ENCODE data around the gene AP1S2. TPM values are rescaled to one million over a fixed set of nuclear protein-coding genes. Genes with fewer than 3 reads are reported as not detected.

The AP1S2 gene
- total RNA-seq, 3 donors from 2014 or later, result 10.9 to 45.2 (median 16.0) TPM

DNA sequence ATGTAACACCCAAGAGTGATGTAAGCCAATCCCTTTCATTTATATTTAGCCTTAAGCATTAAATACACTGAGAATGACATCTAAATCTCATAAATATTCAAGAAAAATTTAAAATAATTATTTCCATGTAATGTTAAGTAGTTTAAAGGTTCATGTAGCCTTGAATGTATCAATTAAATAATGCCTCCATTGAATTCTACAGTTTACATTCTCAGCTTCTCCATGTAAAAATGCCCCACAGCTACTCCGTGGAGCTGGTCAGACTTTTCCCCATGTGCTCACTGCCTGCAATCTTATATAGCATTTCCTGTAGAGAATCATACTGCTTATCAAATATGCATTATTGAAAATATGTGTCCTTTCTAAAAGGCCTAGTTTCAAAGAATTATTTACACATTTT is 25.4 kb downstream of the AP1S2 start:
- no peaks in the 10 kb centered on the region for H3K9me3 ChIP-seq
- TF ChIP-seq, protein P1, sequence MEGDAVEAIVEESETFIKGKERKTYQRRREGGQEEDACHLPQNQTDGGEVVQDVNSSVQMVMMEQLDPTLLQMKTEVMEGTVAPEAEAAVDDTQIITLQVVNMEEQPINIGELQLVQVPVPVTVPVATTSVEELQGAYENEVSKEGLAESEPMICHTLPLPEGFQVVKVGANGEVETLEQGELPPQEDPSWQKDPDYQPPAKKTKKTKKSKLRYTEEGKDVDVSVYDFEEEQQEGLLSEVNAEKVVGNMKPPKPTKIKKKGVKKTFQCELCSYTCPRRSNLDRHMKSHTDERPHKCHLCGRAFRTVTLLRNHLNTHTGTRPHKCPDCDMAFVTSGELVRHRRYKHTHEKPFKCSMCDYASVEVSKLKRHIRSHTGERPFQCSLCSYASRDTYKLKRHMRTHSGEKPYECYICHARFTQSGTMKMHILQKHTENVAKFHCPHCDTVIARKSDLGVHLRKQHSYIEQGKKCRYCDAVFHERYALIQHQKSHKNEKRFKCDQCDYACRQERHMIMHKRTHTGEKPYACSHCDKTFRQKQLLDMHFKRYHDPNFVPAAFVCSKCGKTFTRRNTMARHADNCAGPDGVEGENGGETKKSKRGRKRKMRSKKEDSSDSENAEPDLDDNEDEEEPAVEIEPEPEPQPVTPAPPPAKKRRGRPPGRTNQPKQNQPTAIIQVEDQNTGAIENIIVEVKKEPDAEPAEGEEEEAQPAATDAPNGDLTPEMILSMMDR (IDR thresholded peaks at IDR 0.05), result no peak
- H3K4me1 ChIP-seq (ENCODE audit: low read depth), result no peaks in the 10 kb centered on the region
- no peaks in the 10 kb centered on the region for H3K36me3 ChIP-seq (ENCODE audit: low read depth)
- no peak for ATAC-seq
- intact Hi-C loops (cut with DNase I, micrococcal nuclease), result no loop called here
- H3K4me3 ChIP-seq, result no peak overlapping the region
- no peak for DNase-seq

DNA sequence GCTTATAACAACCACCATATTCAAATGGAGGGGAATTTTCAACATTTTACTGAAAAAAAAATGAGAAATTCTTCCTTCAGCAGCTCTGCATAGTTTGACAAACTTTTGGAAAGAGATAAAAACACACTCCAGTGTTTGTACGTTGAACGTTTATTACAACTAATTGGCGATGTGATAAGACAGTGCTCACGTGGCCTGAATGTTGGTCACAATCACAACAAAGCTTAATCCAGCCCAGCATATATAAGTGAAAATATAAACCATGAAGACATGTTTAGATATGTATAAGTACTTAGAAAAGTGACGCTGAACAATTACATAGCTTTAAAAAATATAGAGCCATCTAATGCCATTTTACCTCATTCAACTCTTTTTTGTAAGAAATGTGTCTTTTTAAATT is 28.7 kb downstream of the AP1S2 start:
- DNase-seq (no peak), ATAC-seq (no peak)
- intact Hi-C loops (cut with DNase I, micrococcal nuclease), result no loop called here
- H3K36me3 ChIP-seq (ENCODE audit: low read depth), result no peaks in the 10 kb centered on the region
- H3K9me3 ChIP-seq, result no peaks in the 10 kb centered on the region
- TF ChIP-seq, protein P1 (IDR thresholded peaks at IDR 0.05), result no peak
- no peak overlapping the region for H3K4me3 ChIP-seq
- no peaks in the 10 kb centered on the region for H3K4me1 ChIP-seq (ENCODE audit: low read depth)

DNA sequence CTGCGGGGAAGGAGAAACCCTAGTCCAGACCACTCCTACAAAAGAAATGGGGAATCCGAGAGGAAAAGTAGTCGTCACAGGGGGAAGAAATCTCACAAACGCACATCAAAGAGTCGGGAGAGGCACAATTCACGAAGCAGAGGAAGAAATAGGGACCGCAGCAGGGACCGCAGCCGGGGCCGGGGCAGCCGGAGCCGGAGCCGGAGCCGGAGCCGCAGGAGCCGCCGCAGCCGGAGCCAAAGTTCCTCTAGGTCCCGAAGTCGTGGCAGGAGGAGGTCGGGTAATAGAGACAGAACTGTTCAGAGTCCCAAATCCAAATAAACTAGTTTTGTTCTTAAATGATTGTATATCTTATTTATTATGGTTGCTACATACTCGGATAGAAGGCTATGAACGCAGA is 31.7 kb downstream of the AP1S2 start:
- TF ChIP-seq, protein P1 (IDR thresholded peaks at IDR 0.05), result no peak
- no peaks in the 10 kb centered on the region for H3K4me1 ChIP-seq (ENCODE audit: low read depth)
- intact Hi-C loops (cut with DNase I, micrococcal nuclease), result no loop called here
- H3K4me3 ChIP-seq, result no peak overlapping the region
- no peaks in the 10 kb centered on the region for H3K9me3 ChIP-seq
- no peak for ATAC-seq
- H3K36me3 ChIP-seq (ENCODE audit: low read depth), result no peaks in the 10 kb centered on the region
- DNase-seq, result no peak

DNA sequence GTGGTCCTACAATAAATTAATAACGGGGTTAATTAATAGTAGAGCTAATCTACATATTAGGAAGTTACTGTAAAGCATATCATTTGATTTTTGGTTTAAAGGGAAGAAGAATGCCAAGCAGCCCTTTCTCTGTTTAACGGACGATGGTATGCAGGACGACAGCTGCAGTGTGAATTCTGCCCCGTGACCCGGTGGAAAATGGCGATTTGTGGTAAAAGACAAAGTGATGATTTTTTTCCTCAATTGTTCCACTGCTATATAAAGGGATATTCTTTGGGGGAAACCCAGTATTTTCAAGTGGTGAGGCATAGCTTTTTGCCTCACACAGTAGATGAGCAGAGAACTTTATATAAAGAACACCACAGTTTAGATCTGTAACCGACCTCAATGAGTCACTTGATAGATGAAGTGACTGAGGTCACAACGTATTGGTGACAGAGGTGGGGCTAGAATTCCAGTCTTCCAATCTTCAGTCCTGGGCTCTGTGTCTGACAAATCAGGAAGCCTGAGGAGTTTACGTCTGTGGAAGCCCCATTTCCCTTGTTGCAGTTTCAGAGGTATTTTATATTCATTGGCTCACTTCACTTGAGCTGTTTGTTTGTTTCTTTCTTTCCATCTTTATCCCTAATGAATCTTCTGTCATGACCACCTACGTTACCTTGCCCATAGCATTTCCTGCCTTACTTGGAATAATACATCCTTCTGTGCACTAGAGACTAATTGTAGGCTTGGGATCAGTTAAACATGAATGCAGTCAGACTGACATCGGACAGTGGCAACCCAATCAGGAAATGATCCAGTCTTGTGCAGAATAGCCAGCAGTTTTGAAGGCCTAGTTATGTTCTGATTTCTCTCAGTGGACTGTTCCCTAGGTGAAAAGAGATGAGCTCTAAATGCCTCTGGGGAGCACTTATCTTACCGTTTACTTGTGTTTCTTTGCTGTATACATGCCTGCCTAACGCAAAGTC is 34.2 kb downstream of the AP1S2 start:
- ATAC-seq, result no peak
- intact Hi-C loops (cut with DNase I, micrococcal nuclease), result no loop called here
- TF ChIP-seq, protein P1 (IDR thresholded peaks at IDR 0.05), result no peak
- no peak overlapping the region for H3K4me3 ChIP-seq
- no peak for DNase-seq
- no peaks in the 10 kb centered on the region for H3K9me3 ChIP-seq
- no peaks in the 10 kb centered on the region for H3K36me3 ChIP-seq (ENCODE audit: low read depth)
- no peaks in the 10 kb centered on the region for H3K4me1 ChIP-seq (ENCODE audit: low read depth)

DNA sequence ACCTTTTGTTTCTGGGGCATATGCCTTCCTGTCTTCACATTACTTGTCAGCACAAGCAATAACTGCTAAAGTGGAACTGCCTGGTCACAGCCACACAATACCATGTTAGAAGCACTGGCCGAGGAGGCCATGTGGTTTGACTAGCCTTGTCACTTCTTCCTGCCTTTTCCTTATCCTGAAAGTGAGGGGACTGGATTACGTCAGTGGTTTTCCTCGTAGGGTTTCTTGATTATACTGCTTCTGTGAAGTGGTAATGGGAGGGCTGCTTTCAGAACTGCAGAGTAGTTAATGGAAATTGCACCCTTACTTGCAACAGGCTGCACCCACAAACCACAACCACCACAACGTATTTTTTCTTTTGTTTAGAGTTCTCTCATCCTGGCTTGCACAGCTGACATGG is 37.7 kb downstream of the AP1S2 start:
- intact Hi-C loops (cut with DNase I, micrococcal nuclease), result no loop called here
- ATAC-seq, result no peak
- H3K36me3 ChIP-seq (ENCODE audit: low read depth), result no peaks in the 10 kb centered on the region

More for the DNA sequence above, 37.7 kb downstream of the AP1S2 start:
- Histone ChIP-seq H3K4me3 (no peak overlapping the region), H3K4me1 (ENCODE audit: low read depth) (no peaks in the 10 kb centered on the region), H3K9me3 (no peaks in the 10 kb centered on the region)
- peak in 1 of 3 donors; percentile 25 for DNase-seq
- TF ChIP-seq, protein P1 (IDR thresholded peaks at IDR 0.05), result no peak

Data from mucosa of descending colon (tissue), 3 donors.